Iris pigment epithelial cell (primary cell): ENCODE measurements around the gene UBTD2.

ENCODE experiments used
- DNase-seq: peaks from one replicate; pipeline ENCODE4 v3.0.0-alpha.2; 2011; ENCODE audit warnings: low read depth

The UBTD2 gene

DNA sequence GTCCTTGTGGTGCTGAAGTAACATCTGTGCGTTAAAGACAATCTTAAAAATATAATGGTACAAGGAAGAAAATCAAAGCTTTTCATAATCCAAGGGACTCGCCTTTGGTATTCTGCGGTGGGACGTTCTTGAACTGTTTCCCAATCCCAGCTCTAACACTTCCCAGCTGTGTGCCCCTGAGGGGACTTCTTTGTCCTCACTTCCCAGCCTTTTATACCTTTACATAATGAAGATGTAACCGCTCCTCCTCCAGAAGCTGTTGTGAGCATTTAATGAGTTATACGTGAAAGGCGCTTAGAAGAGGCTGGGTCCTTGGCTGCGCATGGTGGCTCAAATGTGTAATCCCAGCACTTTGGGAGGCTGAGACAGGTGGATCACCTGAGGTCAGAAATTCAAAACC lies 112.4 kb downstream of the UBTD2 start:
- DNase-seq, result no peak

DNA sequence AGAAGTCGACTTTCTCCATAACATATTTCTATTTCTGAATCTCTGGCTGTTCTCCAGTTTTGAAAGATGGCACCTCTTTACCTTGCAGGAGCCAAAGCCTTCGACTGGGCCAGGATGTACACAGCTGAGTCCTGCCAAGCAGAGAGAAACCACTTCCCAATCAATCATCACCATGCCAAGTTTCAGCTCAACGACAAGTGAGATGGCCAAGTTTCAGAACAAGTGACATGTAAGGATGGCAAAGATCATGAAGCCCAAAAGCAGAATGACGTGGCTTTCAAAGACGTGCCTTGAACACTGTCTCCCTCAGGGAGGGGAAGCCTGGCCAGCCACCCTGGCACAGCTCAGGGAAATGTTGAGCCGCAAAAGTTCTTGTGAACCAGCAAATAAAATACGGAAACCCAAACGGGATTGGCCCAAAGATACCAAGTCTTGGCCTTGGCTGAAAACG lies 113.3 kb downstream of the UBTD2 start:
- no peak for DNase-seq

DNA sequence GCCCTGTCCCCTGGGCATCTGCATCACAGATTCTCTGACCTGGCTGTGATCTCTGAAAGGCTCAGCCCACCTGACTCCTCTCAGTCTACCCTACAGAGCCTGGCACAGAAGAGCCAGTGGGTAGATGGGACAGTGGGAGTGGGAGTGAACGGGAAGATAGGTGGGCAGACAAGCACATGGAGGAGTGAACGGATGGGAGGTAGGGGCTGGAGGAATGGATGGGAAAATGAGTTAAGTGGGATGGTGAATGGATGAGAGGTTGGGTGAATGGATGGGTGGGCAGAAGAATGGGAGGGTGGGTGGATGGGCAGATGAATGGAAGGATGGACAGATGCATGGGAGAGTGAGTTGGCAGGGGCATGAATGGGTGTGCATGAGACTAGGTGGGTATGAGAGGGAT lies 114.3 kb downstream of the UBTD2 start:
- no peak for DNase-seq

DNA sequence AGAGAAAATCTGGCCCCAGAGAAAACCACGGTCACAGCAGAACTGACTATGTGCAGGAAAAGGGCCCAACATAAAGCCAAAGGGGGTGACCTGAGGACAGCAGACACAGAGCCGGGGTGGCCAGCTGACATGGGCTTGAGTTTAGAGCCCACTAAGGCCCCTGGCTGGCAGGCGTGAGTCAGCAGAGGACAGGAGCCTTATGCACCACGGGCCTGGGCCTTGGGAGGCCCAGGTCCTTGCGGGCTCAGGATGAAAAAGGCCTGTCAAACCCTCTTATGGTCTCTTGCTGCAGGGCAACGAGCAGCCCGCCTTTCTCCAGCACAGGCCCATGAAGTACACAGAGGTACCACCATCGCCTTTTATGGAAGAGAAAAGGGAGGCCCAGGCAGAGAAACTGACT lies 115.3 kb downstream of the UBTD2 start:
- DNase-seq, result no peak

DNA sequence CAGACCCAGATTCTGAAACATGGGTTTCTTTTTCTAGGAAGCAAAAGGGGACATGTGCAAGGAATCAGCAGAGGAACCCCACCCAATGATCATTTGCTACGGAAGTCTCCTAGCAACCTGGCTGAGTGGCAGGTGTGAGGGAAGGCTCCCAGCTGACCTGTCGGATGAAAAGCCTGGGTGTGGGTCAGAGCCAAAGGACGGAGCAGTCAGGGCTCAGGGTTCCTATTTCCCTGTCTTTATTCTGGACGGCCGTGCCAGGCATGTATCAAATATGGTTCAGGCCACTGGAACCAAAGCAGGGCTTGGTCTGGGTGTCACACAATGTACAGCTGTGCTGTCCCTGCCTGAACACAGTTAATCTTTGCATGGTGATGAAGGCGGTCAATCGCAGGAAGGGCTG lies 115.7 kb downstream of the UBTD2 start:
- DNase-seq, result no peak

DNA sequence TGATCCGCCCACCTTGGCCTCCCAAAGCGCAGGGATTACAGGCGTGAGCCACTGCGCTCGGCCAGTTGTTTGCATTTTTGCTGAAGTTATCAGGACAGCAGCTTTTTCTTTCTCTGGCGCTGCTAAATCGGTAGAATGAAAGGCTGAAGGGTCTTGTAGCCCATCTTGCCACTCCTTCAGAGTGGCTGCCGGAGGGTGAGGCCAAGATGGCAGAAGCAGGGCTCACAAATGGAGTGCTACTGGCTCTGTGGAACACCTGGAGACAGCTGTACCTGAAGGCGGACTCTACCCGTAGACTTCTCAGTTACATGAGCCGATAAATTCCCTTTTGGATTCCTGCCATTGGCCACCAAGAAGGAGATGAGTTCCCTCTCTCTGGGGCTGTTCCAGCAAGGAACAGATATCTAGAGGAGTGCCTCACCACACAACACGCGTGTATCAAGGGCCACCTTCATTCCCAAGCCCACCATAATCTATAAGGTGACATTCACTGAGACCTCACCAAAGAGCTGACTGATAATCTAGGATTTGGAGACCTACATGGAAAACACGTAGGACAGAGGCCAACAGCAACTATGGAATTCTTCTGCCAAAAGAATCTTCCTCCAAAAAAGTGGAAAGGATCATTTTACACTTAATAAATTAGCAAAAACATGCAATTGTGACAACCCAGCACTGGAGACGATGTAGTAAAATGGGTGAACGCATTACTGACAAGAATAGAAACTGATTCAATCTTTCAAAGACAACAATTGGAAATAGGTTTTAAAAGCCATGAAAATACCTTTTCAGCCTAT lies 117.3 kb downstream of the UBTD2 start:
- no peak for DNase-seq

DNA sequence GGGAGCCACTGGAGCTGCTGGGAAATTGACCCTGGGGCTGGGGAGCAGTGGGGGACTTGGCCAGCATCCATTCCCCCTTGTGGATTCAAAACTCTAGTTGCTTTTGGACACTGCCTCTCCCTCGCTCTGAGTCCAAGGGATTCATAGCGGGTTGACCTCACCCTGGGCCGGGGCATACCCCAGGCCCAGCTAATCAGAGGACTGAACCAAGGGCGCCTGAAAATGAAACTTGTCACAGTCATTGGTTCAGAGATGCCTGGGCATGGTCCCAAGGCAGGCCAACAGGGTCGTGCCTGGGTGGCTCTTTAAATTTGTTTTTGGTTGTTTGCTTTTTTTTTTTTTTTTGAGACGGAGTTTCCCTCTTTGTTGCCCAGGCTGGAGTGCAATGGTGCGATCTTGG lies 118.1 kb downstream of the UBTD2 start:
- no peak for DNase-seq

DNA sequence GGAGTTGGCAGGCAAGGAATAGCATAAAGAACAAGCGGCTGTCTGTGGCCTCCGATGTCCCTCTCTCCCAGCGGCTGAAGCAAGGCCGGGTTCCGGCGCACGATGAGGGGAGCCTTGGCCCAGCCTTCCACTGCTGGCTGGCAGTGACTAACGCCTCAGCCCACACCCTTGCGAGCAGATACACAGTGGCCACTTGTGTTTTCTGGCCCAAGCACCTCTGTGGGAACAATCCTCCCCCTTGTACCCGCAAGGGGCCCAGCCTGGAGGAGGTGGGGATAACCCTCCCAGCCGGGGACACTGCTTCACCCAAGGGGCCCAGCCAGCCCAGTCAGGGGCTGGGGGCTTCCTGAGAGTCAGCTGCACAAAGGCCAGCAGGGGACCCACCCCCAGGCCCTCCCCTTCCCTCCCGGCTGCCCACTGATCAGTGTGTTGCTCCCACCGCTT lies 118.8 kb downstream of the UBTD2 start:
- peak; percentile 57 for DNase-seq

DNA sequence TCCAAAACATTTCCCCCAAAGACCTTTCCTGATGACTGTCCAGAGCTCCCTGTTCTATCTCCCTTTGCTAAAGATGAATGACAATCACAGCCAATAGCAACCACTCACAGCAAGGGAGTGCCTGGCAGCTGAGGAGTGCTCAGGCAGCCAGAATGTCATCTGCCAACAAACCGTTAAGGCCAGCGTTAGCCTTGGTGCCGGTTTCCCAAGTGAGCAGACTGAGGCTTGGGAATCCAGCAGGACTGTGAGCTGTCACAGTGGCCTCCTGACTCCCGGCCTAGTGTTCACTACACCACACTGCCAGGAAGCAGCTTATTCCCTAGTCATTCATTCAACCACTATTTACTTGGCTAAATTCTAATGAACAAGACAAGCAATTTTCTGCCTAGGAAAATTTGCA lies 120.2 kb downstream of the UBTD2 start:
- peak; percentile 31 for DNase-seq

DNA sequence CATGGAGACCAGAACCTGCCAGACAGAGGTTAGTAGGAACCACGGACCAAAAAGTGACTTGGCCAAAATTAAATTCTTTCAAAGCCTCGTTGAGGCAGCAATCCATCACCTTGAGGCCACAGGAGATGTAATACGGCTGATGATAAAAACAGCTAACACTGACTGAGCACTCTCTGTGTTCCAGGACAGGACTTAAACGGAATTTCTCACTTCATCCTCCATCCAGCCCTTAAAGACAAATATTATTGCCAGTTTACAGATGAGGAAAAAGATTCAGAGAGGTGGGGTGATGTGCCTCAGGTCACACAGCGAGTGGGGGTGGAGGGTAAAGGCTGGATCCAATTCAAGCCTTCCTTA lies 120.6 kb downstream of the UBTD2 start:
- no peak for DNase-seq

DNA sequence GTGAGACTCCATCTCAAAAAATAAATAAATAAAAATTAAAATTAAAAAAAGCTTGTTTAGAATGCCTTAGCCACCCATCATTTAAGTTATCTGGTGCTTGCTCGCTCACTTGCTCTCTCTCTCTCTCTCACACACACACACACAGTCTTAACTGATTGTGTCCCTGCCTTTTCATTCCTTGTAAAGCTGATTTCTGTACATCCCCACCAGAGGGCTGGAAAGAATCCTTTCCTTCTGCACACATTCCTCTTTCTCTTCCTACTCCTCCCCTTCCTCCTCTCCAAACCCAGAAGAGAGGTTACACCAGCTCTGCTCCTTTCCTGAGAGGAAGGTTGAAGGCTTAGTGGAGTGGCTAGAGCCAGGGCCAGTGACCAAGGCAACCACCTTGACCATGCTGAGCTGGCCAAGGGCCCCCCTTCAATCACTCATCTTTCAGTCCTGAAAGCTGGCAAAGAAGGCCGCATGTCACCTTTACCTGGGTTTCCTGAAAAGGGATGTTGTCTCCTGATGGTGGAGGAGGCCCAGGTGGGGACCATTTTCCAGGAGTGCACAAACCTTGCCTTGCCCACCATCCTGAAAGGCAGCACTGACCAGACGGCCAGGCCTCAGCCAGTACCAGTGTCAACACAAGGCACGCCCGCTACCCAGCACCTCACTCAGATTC lies 121.1 kb downstream of the UBTD2 start:
- no peak for DNase-seq

DNA sequence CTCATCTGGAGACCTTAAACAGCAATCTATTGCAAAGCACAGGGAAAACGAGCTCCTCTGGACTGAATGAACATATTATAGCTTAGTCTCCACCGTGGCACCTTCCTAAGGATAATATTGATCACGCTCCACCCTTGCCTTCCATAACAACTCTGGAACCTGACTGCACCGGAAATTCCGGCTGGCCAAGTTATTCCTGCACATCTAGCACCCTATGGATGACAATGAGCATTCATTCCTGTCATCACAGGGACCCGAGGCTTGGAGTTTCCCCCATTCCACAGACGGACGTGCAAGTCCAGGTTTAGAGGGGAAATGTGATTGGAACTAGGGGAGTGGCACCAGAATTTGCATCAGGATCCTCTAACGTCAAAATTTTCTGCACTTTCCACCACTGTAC lies 123.1 kb downstream of the UBTD2 start:
- no peak for DNase-seq
